ENCODE measurements around the gene PRDM15. TPM values are rescaled to one million over a fixed set of nuclear protein-coding genes. Genes with fewer than 3 reads are reported as not detected.

Gene PRDM15
- polyA plus RNA-seq, 1 donor (not counting 4 experiments of a cell fraction or from before 2014, with no cell fraction given) = 5.2 TPM

DNA sequence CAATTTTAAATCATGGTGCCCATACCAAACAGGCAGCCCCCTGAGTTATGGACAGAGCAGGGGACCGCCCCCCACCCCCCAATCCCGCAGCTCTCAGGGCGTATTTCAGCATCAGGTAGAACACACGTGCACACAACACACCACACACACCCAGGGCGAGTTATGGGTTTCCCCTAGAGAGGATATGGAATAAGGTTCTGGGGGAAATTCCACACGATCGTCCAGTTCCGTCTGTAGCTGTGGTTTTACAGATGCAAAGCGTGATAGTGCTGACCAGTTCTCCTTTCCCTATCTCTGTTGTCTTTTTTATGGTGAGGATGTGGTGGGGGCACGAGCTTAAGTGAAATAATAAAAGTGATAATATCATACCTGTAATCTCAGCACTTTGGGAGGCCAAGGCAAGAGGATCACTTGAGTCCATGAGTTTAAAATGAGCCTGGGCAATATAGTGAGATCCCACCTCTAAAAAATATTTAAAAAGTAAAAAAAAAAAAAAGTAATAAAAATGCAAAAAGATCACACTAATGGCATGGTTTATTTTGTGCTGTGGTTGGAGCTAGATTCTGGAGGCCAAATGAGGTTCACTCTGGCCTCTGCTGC is 49.6 kb upstream of the PRDM15 start:
- Histone ChIP-seq H3K79me2 (ENCODE audit: control insufficient read depth, insufficient read depth, low read length) (peaks cover 45% of the 10 kb centered on the region), H3K9me3 (ENCODE audit: control insufficient read depth, low read depth, low read length) (no peaks in the 10 kb centered on the region), H3K4me3 (ENCODE audit: control insufficient read depth in 2 of 3, extremely low read depth in 1 of 3, insufficient read depth in 2 of 3, low read depth in 1 of 3, low read length in 3 of 3) (no peak overlapping the region), H3K4me1 (ENCODE audit: control insufficient read depth, extremely low read depth, insufficient read depth, low read length) (peaks cover 52% of the 10 kb centered on the region), H3K36me3 (ENCODE audit: control insufficient read depth in 2 of 2, extremely low read depth in 1 of 2, insufficient read depth in 2 of 2, low read length in 2 of 2) (peaks cover 0 to 5% of the 10 kb centered on the region in 2 experiments), H2AFZ (ENCODE audit: control insufficient read depth, low read length) (no peak overlapping the region), H4K20me1 (ENCODE audit: control insufficient read depth, extremely low read depth, insufficient read depth, low read length) (no peaks in the 10 kb centered on the region), H3K4me2 (ENCODE audit: control insufficient read depth, extremely low read depth, insufficient read depth, low read depth, low read length) (peak overlapping the region; percentile 60), H3K27me3 (ENCODE audit: control insufficient read depth, extremely low read depth, insufficient read depth, low read length) (no peaks in the 10 kb centered on the region), H3K9ac (ENCODE audit: control insufficient read depth, extremely low read depth, insufficient read depth, low read length) (no peak overlapping the region), H3K9me1 (ENCODE audit: control insufficient read depth, extremely low read depth, insufficient read depth, low read length) (peaks cover 2% of the 10 kb centered on the region), H3K27ac (ENCODE audit: control insufficient read depth, insufficient read depth, low read length) (peak overlapping the region; percentile 80)
- DNase-seq (ENCODE audit: low read depth, low spot score) (no peak), FAIRE-seq (no peak)
- dilution Hi-C loops (cut with MboI; ENCODE audit: extremely low pct_ligation_motif_present, low sequenced_read_pairs) = no loop called here
- TF ChIP-seq, protein P1, sequence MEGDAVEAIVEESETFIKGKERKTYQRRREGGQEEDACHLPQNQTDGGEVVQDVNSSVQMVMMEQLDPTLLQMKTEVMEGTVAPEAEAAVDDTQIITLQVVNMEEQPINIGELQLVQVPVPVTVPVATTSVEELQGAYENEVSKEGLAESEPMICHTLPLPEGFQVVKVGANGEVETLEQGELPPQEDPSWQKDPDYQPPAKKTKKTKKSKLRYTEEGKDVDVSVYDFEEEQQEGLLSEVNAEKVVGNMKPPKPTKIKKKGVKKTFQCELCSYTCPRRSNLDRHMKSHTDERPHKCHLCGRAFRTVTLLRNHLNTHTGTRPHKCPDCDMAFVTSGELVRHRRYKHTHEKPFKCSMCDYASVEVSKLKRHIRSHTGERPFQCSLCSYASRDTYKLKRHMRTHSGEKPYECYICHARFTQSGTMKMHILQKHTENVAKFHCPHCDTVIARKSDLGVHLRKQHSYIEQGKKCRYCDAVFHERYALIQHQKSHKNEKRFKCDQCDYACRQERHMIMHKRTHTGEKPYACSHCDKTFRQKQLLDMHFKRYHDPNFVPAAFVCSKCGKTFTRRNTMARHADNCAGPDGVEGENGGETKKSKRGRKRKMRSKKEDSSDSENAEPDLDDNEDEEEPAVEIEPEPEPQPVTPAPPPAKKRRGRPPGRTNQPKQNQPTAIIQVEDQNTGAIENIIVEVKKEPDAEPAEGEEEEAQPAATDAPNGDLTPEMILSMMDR (optimal IDR thresholded peaks at IDR 0.05 in 1 of 3, IDR thresholded peaks at IDR 0.05 in 1 of 3, conservative IDR thresholded peaks at IDR 0.05 in 1 of 3; ENCODE audit: extremely low read depth in 1 of 3, insufficient read depth in 2 of 3, low read length in 3 of 3) = no peak
- TF ChIP-seq EZH2 (IDR thresholded peaks at IDR 0.05; ENCODE audit: low read length) = no peak

DNA sequence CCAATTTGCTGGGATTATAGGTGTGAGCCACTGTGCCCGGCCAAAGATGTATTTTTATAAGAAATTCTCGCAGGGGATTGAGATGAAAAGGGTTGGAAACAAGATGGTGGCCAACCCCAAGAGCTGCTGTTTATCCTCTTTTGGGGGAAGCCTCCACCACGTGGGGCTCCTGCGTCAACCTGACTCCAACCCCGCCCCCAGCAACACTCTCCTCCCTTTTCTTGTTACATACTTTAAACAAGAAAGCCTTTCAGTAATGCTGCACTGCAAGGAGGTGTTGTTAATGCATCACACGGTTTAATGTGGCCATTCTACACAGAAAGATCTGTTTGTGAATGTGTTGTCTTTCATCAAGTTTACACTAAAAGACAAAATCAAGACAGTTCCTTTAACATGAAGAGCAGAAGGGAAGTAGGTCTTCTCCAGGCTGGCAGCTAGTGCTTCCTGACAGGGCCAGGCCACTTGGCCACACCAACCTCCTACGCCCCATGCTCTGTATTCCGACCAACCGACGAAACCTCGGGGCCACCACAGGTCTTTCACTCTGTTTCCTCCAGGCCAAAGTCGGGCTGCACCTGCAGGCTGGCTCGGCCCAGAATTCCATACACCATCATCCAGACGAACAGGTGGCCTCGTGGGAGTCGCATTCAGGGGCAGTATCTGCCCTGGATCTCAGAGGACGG is 48.7 kb upstream of the PRDM15 start:
- DNase-seq (ENCODE audit: low read depth, low spot score) (no peak), FAIRE-seq (no peak)
- dilution Hi-C loops (cut with MboI; ENCODE audit: extremely low pct_ligation_motif_present, low sequenced_read_pairs) = no loop called here
- H4K20me1 ChIP-seq (ENCODE audit: control insufficient read depth, extremely low read depth, insufficient read depth, low read length) = no peaks in the 10 kb centered on the region
- peaks cover 0 to 5% of the 10 kb centered on the region in 2 experiments for H3K36me3 ChIP-seq (ENCODE audit: control insufficient read depth in 2 of 2, extremely low read depth in 1 of 2, insufficient read depth in 2 of 2, low read length in 2 of 2)
- no peak overlapping the region for H2AFZ ChIP-seq (ENCODE audit: control insufficient read depth, low read length)
- no peak overlapping the region for H3K4me3 ChIP-seq (ENCODE audit: control insufficient read depth in 2 of 3, extremely low read depth in 1 of 3, insufficient read depth in 2 of 3, low read depth in 1 of 3, low read length in 3 of 3)
- no peak overlapping the region for H3K4me2 ChIP-seq (ENCODE audit: control insufficient read depth, extremely low read depth, insufficient read depth, low read depth, low read length)
- H3K27me3 ChIP-seq (ENCODE audit: control insufficient read depth, extremely low read depth, insufficient read depth, low read length) = no peaks in the 10 kb centered on the region
- TF ChIP-seq, protein P1 (optimal IDR thresholded peaks at IDR 0.05 in 1 of 3, IDR thresholded peaks at IDR 0.05 in 1 of 3, conservative IDR thresholded peaks at IDR 0.05 in 1 of 3; ENCODE audit: extremely low read depth in 1 of 3, insufficient read depth in 2 of 3, low read length in 3 of 3) = no peak
- TF ChIP-seq EZH2 (IDR thresholded peaks at IDR 0.05; ENCODE audit: low read length) = no peak
- peaks cover 2% of the 10 kb centered on the region for H3K9me1 ChIP-seq (ENCODE audit: control insufficient read depth, extremely low read depth, insufficient read depth, low read length)
- no peaks in the 10 kb centered on the region for H3K9me3 ChIP-seq (ENCODE audit: control insufficient read depth, low read depth, low read length)
- H3K27ac ChIP-seq (ENCODE audit: control insufficient read depth, insufficient read depth, low read length) = no peak overlapping the region
- H3K4me1 ChIP-seq (ENCODE audit: control insufficient read depth, extremely low read depth, insufficient read depth, low read length) = peaks cover 43% of the 10 kb centered on the region
- no peak overlapping the region for H3K9ac ChIP-seq (ENCODE audit: control insufficient read depth, extremely low read depth, insufficient read depth, low read length)
- peaks cover 47% of the 10 kb centered on the region for H3K79me2 ChIP-seq (ENCODE audit: control insufficient read depth, insufficient read depth, low read length)
